ENCODE results near the gene NOD2. TPM values are rescaled to one million over a fixed set of nuclear protein-coding genes. Genes with fewer than 3 reads are reported as not detected.

The NOD2 gene
- total RNA-seq, 1 experiment from 2014 or later, result 0.70 TPM

- DNase-seq, result no peak
- Histone ChIP-seq H3K79me2 (ENCODE audit: low read depth) (no peaks in the 10 kb centered on the region), H3K9me2 (ENCODE audit: insufficient read depth) (no peaks in the 10 kb centered on the region; the same call in 1 of the 2 replicates), H3K36me3 (ENCODE audit: low read depth) (no peaks in the 10 kb centered on the region), H4K20me1 (ENCODE audit: insufficient read depth) (no peaks in the 10 kb centered on the region), H3K4me2 (no peak overlapping the region), H3F3A (ENCODE audit: insufficient read depth, low read depth) (peaks cover 16% of the 10 kb centered on the region; the same call in 1 of the 2 replicates), H3K4me3 (no peak overlapping the region), H3K9me3 (ENCODE audit: insufficient read depth, low read depth) (no peaks in the 10 kb centered on the region), H3K4me1 (replicated peaks; ENCODE audit: insufficient read depth) (peaks cover 17% of the 10 kb centered on the region), H2AFZ (no peak overlapping the region), H3K27ac (no peak overlapping the region), H3K27me3 (ENCODE audit: insufficient read depth, low read depth) (no peaks in the 10 kb centered on the region; the same call in 1 of the 2 replicates)
- ChIA-PET CTCF (no interaction called here), POLR2A (ENCODE audit: unreplicated experiment) (no interaction called here)
- BruUV-seq (replicated peaks), result no TSS peak
- no peak for TF ChIP-seq CTCF (conservative IDR thresholded peaks at IDR 0.05)
- no peak for TF ChIP-seq EZH2 (IDR thresholded peaks at IDR 0.05; ENCODE audit: low read depth)
- intact Hi-C loops (cut with micrococcal nuclease; ENCODE audit: unreplicated experiment), result no loop called here
Measured at GRCh38 chr16:50739031-50739430, 45.6 kb downstream of the NOD2 start.

- no peak overlapping the region for H2AFZ ChIP-seq
- DNase-seq, result no peak
- peak overlapping the region; percentile 29; the same call in 1 of the 2 replicates for H3K27ac ChIP-seq
Measured at GRCh38 chr16:50740736-50741135, 47.3 kb downstream of the NOD2 start.

GRCh38 chr16:50741225-50741780 is 47.9 kb downstream of the NOD2 start:
- Histone ChIP-seq H3F3A (ENCODE audit: insufficient read depth, low read depth) (peaks cover 24% of the 10 kb centered on the region), H3K27ac (peak overlapping the region; percentile 29; the same call in 1 of the 2 replicates), H4K20me1 (ENCODE audit: insufficient read depth) (no peaks in the 10 kb centered on the region), H3K36me3 (ENCODE audit: low read depth) (no peaks in the 10 kb centered on the region), H3K4me3 (peak overlapping the region; percentile 52; the same call in 1 of the 2 replicates), H3K9me2 (ENCODE audit: insufficient read depth) (no peaks in the 10 kb centered on the region; the same call in 1 of the 2 replicates), H3K4me1 (replicated peaks; ENCODE audit: insufficient read depth) (peaks cover 34% of the 10 kb centered on the region), H3K9me3 (ENCODE audit: insufficient read depth, low read depth) (no peaks in the 10 kb centered on the region), H3K4me2 (peak overlapping the region; percentile 89), H3K79me2 (ENCODE audit: low read depth) (no peaks in the 10 kb centered on the region), H2AFZ (peak overlapping the region; percentile 84), H3K27me3 (ENCODE audit: insufficient read depth, low read depth) (no peaks in the 10 kb centered on the region; the same call in 1 of the 2 replicates)
- intact Hi-C loops (cut with micrococcal nuclease; ENCODE audit: unreplicated experiment), result loop anchor here (1.0 to 10.0 kb wide), 2 partner anchors 22 to 197 kb away; partner anchors contain the start of gene NKD1
- ChIA-PET CTCF (interaction anchor here (0.7 kb wide), 1 partner anchor 65 kb away, joined by 4 read pairs; no protein-coding TSS in a partner anchor), POLR2A (ENCODE audit: unreplicated experiment) (interaction anchor here (0.6 to 0.8 kb wide), 6 partner anchors 22 to 589 kb away, joined by 3 to 9 read pairs (median 4); no protein-coding TSS in a partner anchor)
- DNase-seq, result no peak
- BruUV-seq (replicated peaks), result no TSS peak
- TF ChIP-seq EZH2 (IDR thresholded peaks at IDR 0.05; ENCODE audit: low read depth), result no peak
- no peak for TF ChIP-seq CTCF (conservative IDR thresholded peaks at IDR 0.05)

More at GRCh38 chr16:50740736-50741135, 47.3 kb downstream of the NOD2 start:
- CTCF ChIA-PET, result no interaction called here
- Histone ChIP-seq H3K4me1 (replicated peaks; ENCODE audit: insufficient read depth) (peaks cover 34% of the 10 kb centered on the region), H3K27me3 (ENCODE audit: insufficient read depth, low read depth) (no peaks in the 10 kb centered on the region; the same call in 1 of the 2 replicates), H3K4me2 (peak overlapping the region; percentile 89), H4K20me1 (ENCODE audit: insufficient read depth) (no peaks in the 10 kb centered on the region), H3K79me2 (ENCODE audit: low read depth) (no peaks in the 10 kb centered on the region), H3F3A (ENCODE audit: insufficient read depth, low read depth) (peaks cover 24% of the 10 kb centered on the region), H3K4me3 (peak overlapping the region; percentile 52; the same call in 1 of the 2 replicates), H3K9me3 (ENCODE audit: insufficient read depth, low read depth) (no peaks in the 10 kb centered on the region), H3K9me2 (ENCODE audit: insufficient read depth) (no peaks in the 10 kb centered on the region; the same call in 1 of the 2 replicates), H3K36me3 (ENCODE audit: low read depth) (no peaks in the 10 kb centered on the region)
- BruUV-seq (replicated peaks), result no TSS peak
- intact Hi-C loops (cut with micrococcal nuclease; ENCODE audit: unreplicated experiment), result loop anchor here (1.0 to 10.0 kb wide), 2 partner anchors 21 to 196 kb away; partner anchors contain the start of gene NKD1
- no peak for TF ChIP-seq EZH2 (IDR thresholded peaks at IDR 0.05; ENCODE audit: low read depth)
- POLR2A ChIA-PET (ENCODE audit: unreplicated experiment), result interaction anchor here (0.6 kb wide), 1 partner anchor 66 kb away, joined by 7 read pairs; no protein-coding TSS in a partner anchor
